Suppressor macrophage treated with lipopolysaccharide for 1 hour (primary cell): ENCODE measurements around the gene PTPN13.

Experiments used
- DNase-seq, 3 donors: peaks; one replicate each; pipeline ENCODE4 v3.0.0-alpha.2; 2020 to 2022

Gene PTPN13

DNA sequence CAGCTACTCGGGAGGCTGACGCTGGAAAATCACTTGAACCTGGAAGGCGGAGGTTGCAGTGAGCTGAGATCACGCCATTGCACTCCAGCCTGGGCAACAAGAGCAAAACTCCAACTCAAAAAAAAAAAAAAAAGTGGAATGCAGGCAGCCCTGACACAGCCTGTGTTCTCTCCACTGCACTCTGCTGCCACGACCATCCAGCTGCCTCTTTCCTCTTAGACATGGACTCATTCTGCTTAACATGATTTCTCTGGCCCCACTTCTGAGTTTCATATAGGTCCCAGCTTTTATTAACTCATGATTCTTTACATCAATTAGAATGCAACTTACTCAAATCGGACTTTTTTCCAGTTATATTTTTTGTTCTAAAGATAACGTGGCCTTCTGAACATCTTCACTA lies 225.4 kb downstream of the PTPN13 start:
- DNase-seq, result no peak

DNA sequence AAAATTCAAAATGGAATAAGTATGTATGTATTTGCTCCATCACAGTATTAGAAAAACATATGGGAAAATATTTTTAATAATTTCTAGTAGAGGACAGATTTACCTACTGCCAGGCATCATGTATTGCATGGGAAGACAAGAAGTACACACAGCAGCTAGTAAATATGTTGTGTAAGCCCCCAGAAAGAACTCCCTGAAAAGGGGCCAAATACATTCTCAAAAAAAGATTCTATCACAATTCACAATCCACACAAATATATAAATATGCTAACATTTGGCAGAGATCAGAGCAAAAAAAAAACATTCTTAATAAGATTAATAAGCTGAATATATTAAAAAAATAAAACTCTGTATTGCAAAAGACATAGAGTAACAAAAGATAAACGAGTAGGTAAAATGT lies 227.0 kb downstream of the PTPN13 start:
- DNase-seq, result no peak

DNA sequence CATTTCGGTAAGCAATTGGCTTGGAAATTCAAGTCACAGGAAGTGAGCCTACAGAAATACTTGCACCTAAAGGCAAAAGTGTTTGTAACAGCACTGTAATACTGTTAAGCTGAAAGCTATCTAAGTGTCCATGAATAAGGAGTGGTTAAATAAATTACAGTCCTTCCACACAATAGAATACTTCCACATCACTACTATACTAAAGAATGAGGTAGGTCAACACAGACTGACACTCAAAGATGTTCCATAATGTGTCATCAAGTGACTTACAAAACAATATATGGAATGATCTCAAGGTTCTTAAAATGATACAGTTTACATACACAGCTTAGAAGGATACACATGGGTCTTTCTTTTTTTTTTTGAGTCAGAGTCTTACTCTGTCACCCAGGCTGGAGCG lies 228.0 kb downstream of the PTPN13 start:
- no peak for DNase-seq

DNA sequence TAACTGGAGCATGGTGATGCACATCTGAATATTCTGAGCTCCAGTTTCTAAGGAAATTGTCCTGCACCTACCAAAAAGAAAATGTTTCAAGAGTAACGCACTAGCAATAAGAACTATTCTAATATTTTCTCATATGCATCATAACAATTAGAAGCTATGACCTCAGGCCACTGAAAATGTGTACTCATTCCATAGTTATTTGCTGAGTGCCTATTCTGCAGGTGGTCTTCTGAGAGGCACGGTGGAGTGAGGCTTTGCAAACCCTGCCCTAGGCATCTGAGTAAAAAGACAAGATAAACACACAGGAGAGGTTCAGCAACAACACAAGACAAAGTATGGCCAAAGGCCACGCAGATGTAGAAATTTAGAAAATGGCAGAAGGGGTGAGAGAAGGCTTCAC lies 231.4 kb downstream of the PTPN13 start:
- DNase-seq, result no peak

- DNase-seq, result peak in 2 of 3 donors; percentile 18 to 43
Observed at GRCh38 chr4:86831262-86832130, 237.4 kb downstream of the PTPN13 start.

DNA sequence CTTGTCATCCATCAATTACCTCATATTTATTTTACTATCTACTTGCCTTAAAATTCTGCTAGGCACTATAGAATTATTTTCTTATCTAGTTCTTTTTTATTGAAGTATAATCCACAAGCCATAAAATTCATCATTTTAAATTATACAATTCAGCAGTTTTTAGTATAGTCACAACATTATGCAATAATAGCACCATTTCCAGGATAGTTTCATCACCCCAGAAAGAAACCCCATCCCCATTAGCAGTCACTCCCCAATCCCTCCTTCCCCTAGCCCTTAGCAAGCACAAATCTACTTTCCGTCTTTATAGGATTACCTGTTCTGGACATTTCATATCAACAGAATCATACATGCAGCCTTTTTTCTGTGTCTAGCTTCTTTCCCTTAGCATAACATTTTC lies 239.5 kb downstream of the PTPN13 start:
- DNase-seq, result no peak

DNA sequence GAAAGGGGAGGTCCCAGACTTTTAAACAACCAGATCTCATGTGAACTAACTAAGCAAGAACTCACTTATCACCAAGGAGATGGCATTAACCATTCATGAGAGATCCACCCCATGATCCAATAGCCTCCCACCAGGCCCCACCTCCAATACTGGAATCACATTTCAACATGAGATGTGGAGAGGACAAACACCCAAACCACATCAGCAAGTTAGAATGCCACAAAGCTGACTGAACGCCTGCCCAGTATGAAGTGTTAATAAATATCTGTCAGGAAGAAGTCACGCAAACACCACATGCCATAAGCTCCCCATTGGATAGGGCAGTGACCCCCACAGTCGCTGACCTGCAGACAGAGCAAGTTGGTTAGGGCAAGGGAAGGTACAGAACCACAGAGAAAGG lies 240.8 kb downstream of the PTPN13 start:
- no peak for DNase-seq

- DNase-seq, result no peak
Observed at GRCh38 chr4:86835677-86836076, 241.6 kb downstream of the PTPN13 start.

DNA sequence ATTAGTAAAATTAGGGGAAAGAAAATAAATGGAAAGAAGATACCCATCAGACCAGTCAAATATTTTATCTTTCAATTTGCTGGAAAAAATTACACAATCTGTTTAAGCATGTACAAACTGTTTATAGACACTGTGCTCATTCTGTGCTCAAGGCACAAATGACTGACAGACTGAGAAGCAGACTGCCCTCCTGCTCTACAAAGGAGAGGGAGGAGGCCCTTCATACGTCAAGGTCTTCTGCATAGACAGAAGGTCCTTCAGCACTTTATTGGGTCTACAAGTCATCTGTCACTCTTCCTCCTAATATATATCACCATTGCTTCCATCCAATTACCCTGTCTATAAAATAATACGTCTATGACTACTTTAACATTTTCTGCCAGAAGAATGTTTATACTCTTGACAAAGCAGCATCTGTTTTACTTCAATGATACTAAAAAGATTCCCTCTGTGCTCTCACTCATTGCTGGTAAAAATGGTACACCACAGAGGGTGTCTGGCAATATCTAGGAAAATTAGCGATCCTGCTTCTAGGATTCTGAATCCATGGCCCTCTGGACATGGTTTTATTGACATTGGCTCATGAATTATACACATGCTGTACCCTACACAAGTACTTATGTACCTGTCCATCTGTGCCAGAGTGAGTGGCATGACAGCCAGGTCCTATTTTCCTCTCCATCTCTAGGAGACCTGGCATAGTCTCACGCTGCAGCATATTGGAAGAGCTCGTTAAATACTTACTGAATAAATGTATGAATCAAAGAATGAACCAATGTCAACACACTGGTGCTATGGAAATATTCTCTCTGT lies 243.8 kb downstream of the PTPN13 start:
- DNase-seq, result no peak

DNA sequence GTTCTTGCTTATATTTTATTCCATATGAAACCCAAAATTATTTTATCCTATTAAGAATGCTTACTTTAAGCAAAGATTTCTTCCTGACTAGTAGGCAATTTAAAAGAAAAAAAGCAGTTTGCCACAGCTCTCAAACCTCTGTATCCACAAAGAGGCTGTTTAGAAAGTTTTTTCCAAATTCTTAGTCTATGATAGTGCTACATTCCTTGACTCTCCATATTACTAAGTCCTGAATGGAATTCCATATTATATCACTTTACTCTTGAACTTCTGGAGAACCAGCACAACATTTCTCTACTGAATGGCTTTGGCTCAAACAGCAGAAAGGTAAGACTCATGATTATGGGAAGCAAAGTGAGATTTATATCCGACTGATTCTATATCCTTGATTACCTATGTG lies 246.7 kb downstream of the PTPN13 start:
- no peak for DNase-seq

GRCh38 chr4:86841309-86841708 lies 247.2 kb downstream of the PTPN13 start:
- DNase-seq, result no peak

GRCh38 chr4:86845593-86845992 lies 251.5 kb downstream of the PTPN13 start:
- peak in 2 of 3 donors; percentile 7 for DNase-seq

DNA sequence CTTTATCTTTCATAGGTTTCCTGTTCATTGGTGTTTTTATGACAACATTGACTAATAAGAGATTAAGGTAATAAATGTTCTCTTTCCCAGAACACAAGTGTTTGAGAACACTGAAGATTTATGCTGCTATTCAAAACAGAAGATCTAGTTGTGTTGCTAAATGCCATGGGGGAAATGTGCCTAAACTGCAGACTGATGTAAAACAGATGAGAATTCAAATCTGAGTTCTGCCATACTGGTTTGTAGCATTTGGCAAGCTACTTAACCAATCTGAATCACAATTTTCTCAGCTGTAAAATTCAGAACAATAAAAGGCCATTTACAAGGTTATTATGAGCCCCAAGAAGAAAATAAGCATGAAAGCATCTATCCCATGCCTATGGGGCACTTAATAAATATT lies 252.8 kb downstream of the PTPN13 start:
- no peak for DNase-seq

GRCh38 chr4:86847571-86847970 lies 253.5 kb downstream of the PTPN13 start:
- no peak for DNase-seq

DNA sequence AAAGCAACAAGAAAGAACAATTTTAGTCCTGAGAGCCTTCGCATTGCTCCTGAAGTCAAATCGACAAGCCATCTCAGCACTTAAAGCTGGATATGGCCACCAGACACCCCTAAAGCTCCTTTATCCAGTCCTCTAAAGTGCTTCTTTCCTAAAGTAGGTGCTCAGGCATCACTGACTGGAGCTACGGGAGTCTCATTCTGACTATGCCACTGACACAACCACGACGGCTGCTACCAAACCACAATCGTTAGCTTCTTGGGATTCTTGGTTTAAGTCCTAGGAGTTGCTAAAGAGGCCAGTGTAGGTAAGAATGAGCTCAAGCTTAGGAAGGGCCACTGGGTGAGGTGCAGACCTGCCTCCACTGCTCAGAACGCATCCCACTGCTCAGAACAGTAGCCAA lies 254.0 kb downstream of the PTPN13 start:
- DNase-seq, result no peak

GRCh38 chr4:86848732-86849619 lies 254.9 kb downstream of the PTPN13 start, which contains the start of gene SLC10A6:
SLC10A6 (minus strand) TSS chr4:86849384; CDS start chr4:86849115, 269 bp downstream.
- DNase-seq, result no peak

DNA sequence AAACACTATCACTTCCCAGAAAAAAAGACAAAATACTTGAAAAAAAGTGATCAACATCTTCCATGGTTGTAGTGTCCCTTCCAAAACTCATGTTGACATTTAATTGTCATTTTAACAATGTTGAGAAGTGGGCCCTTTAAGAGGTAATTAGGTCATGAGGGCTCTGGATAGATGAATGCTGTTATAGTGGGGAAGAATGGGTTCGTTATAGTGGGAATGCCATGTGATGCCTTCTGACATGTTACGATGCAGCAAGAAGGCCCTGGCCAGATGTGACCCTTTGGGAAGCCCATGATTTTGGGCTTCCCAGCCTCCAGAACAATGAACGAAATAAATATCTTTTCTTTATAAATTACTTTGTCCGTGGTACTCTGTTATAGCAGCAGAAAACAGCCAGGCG lies 259.1 kb downstream of the PTPN13 start:
- no peak for DNase-seq

GRCh38 chr4:86855572-86855971 lies 261.5 kb downstream of the PTPN13 start:
- peak; percentile 17 to 55 (median 25) for DNase-seq

DNA sequence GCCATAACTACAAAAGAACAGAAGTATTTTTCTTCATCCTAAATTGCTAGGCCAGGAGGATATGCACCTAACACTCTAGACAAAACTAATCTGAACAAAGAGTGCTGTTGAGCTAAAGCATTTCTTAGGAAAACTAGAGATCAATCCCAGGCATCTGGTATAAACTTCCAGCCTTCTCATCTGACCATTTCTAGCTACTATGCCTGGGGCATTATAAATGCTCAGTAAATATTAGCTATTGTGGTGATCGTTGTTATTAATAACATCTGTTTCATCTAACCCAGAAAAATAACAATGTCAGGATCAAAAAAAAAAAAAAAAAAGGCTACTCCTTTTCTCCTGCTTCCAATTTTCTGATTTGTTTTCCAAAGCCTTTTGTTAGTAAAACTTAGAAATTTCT lies 262.8 kb downstream of the PTPN13 start:
- DNase-seq, result no peak

DNA sequence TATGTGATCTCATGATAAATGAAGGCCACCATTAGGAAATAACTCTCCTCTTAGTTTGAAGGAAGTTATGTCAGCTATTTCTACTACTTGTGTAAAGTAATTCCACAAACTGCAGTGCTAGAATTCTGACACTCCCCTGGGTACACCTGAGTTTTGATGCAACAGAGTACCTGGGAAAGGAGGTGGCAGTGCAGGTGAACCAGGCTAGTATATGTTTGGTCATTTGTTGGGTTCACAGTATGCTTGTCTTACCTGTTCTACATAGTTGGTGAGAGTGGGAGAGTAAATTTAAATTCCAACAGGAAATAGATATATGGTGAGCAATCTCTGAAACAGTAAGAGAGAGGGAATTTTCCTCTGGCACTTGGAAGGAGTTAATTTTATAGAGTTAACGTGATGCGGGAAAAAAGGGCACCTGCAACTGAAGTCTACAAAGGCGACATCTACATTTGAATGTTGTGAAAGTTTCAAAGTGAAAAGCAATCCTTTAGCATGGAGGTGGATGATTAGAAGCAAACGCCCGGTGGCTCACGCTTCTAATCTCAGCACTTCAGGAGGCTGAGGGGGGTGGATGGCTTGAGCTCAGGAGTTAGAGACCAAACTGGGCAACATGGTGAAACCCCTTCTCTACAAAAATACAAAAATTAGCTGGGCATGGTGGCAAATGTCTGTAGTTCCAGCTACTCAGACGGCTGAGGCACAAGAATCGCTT lies 263.4 kb downstream of the PTPN13 start:
- no peak for DNase-seq
